GM06990 (cell line): Measurements from ENCODE around the gene APOA1.

Source experiments
- DNase-seq: peaks from one replicate; pipeline ENCODE4 v3.0.0-alpha.2; 2011; ENCODE audit not compliant: insufficient read length; ENCODE audit errors: extremely low read depth
- H3K27me3 ChIP-seq: replicated peaks from 2 replicates; pipeline ENCODE4 v1.6.0; 2011; ENCODE audit warnings: low read length; ENCODE audit not compliant: control insufficient read depth, insufficient read depth
- H3K36me3 ChIP-seq: 2 replicates; pipeline ENCODE4 v1.5.1; 2011; ENCODE audit warnings: low read length; ENCODE audit not compliant: control insufficient read depth, insufficient read depth
- H3K4me3 ChIP-seq: replicated peaks from 2 replicates; pipeline ENCODE4 v1.5.1; 2011; ENCODE audit warnings: low read depth, mild to moderate bottlenecking, control low read depth, low read length
- TF ChIP-seq, protein P1 (sequence below): IDR thresholded peaks from 2 replicates; pipeline ENCODE4 v1.5.1; 2011; ENCODE audit warnings: low read length, control low read depth, mild to moderate bottlenecking, inconsistent platforms; ENCODE audit not compliant: insufficient read depth, poor library complexity, severe bottlenecking

Gene APOA1

DNA sequence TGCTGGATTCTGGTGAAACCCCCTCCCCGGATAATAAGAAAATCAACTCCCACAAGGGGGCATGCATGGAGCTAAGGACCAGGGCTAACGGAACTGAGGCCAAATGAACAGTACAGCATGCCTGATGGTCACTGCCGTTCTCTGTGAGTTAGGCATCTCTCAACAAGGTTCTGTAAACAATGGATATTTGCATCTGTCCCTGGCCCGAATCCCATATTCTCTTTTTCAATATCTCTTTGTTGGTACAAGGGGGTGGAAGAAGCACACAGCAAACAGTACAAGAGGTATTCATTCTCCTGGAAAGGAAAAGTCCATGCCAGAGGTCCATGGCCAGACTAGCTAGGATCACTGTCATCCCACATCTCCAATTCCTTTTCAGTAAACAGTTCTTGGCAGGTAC lies 32.2 kb upstream of the APOA1 start:
- TF ChIP-seq, protein P1, sequence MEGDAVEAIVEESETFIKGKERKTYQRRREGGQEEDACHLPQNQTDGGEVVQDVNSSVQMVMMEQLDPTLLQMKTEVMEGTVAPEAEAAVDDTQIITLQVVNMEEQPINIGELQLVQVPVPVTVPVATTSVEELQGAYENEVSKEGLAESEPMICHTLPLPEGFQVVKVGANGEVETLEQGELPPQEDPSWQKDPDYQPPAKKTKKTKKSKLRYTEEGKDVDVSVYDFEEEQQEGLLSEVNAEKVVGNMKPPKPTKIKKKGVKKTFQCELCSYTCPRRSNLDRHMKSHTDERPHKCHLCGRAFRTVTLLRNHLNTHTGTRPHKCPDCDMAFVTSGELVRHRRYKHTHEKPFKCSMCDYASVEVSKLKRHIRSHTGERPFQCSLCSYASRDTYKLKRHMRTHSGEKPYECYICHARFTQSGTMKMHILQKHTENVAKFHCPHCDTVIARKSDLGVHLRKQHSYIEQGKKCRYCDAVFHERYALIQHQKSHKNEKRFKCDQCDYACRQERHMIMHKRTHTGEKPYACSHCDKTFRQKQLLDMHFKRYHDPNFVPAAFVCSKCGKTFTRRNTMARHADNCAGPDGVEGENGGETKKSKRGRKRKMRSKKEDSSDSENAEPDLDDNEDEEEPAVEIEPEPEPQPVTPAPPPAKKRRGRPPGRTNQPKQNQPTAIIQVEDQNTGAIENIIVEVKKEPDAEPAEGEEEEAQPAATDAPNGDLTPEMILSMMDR = no peak
- Histone ChIP-seq H3K36me3 (peaks cover 13% of the 10 kb centered on the region), H3K4me3 (no peak overlapping the region), H3K27me3 (no peaks in the 10 kb centered on the region)
- DNase-seq = no peak

DNA sequence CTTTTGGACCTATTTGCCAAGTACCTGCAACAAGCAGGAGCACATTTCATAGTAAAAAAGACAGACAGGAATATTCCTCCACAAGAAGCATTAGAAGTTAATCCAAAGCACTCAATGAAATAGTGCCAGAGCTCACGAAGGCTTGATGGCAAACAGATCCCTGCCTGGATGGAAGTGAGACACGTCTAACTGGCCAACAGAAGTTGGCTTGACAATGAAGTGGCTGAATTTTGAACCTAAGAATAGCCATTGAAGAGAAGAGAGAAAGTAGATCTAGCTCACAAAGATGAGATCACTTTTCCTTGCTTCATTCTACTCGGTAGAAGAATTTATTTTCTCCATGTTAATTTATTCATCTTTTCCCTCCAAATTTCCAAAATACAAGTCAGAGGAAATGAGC lies 30.6 kb upstream of the APOA1 start:
- no peak for DNase-seq
- H3K36me3 ChIP-seq = peaks cover 15% of the 10 kb centered on the region
- H3K27me3 ChIP-seq = no peaks in the 10 kb centered on the region
- H3K4me3 ChIP-seq = no peak overlapping the region
- TF ChIP-seq, protein P1 = no peak

GRCh38 chr11:116867619-116868018 lies 30.2 kb upstream of the APOA1 start:
- Histone ChIP-seq H3K27me3 (no peaks in the 10 kb centered on the region), H3K36me3 (peaks cover 12% of the 10 kb centered on the region), H3K4me3 (no peak overlapping the region)
- TF ChIP-seq, protein P1 = no peak
- DNase-seq = no peak

GRCh38 chr11:116866804-116867455 lies 29.5 kb upstream of the APOA1 start:
- Histone ChIP-seq H3K4me3 (no peak overlapping the region), H3K27me3 (no peaks in the 10 kb centered on the region), H3K36me3 (peaks cover 16% of the 10 kb centered on the region)
- no peak for DNase-seq
- TF ChIP-seq, protein P1 = no peak

DNA sequence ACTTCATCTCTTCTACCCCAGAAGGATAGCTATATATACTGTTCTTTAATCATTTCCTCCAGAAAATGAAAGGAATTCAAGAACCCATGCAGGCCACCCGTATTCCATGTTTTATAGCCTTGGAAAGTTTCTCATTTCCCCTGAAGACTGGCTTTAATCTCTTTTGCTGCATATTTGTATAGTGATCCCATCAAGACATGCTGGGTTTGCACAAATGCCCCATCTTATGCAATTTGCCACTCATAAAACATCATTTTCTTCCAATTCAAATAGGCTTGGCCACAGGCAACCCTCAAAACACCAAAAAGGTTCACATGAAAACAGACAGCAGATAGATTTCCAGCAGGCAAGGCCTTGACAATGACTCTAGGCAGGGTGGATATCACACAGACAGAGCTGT lies 28.3 kb upstream of the APOA1 start:
- TF ChIP-seq, protein P1 = no peak
- peaks cover 20% of the 10 kb centered on the region for H3K36me3 ChIP-seq

DNA sequence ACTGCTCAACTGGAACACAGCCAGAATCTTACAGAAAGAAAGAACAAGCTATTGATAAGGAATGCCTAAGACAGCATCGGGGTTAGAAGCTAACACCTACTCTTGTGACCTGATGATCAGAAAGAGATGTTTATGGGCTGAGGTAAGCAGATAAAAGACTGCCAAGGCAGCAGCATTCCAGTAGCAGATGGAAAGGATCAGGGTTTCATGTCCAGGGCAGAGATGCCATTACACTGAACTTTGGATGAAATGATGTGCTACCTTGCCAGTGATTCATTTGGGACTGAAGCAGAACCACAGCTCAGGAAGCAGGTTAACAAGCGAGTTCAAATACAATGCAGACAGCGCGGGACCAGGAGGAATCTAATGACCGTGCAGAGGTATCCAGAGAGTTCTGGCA lies 27.1 kb upstream of the APOA1 start:
- TF ChIP-seq, protein P1 = no peak
- peaks cover 18% of the 10 kb centered on the region for H3K36me3 ChIP-seq
- DNase-seq = no peak

More for the DNA sequence above, 28.3 kb upstream of the APOA1 start:
- no peaks in the 10 kb centered on the region for H3K27me3 ChIP-seq
- no peak for DNase-seq
- no peak overlapping the region for H3K4me3 ChIP-seq

More for the DNA sequence above, 27.1 kb upstream of the APOA1 start:
- no peak overlapping the region for H3K4me3 ChIP-seq
- H3K27me3 ChIP-seq = no peaks in the 10 kb centered on the region
